Activated effector memory CD4-positive, alpha-beta T cell treated with Interleukin-2 at 50 U/mL for 16 hours (primary cell): ENCODE results near the gene AOC1.
"Not testable (repeated sequence)": the region's sequence is repeated elsewhere in the genome, so short reads cannot be mapped to it uniquely, and the experiment has no call there.

ENCODE experiments used
- DNase-seq: peaks from one replicate; pipeline ENCODE4 v3.0.0-alpha.2; 2020

The AOC1 gene

GRCh38 chr7:150898475-150899011, 46.2 kb downstream of the AOC1 start:
- DNase-seq: peak; percentile 64

DNA sequence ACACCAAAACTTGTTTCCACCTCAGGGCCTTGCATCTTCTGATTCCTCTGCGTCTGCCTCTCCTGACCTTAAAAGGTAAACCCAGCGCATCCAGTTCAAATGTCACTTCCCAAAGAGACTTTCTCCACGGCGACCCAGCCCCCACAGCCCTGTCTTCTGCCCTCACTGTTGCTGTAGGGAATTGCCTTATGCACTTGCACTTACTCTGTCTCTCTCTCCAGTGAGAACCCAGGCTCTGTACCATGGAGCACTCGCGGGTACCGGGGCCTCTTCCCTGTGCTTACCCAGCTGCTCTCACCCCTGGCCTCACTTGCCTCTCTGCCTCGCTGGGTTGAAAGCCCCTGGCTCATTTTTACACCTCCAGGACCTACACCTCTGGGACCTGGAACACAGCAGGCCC, 48.4 kb downstream of the AOC1 start:
- no peak for DNase-seq

DNA sequence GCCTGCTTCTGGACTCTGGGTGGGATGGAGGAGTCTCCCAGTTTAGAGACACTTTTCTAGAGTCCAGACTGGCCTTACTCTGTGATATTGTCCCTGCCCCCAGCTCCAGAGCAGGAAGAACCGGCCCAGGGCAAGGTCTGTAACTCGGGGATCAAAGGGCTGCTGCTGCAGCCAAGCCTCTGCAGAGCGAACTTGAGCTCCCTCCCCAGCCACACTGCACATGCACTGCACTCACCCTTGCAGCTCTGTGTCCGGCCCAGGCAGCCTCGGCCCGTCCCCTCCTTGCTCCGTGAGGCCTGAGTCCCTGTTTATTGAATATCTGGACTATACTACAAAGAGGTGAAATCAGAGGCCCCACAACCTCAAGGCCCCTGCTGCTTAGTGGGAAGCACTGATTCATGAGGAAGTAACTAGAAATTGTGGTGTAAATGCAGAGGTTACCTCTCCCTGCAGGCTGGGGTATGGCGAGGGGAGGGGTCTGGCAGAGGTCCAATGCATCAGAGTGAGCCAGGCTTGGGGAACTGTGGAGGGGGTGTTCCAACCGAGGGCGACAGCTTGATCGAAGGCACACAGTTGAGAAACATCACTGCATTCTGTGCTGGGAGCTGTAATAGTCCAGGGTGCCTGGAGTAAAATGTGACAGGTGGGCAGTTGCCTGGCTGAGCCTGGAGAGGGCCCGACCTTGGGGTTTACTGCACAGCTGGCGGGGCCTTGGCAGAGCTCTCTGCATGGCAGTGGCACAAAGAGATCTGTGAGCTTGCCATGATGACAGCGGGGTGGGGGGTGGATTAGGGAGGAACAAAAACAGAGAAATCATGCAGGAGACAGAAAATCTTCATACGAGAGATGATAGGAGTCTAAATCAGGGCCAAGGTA, 49.1 kb downstream of the AOC1 start:
- no peak for DNase-seq

GRCh38 chr7:150902078-150903033, 50.0 kb downstream of the AOC1 start:
- no peak for DNase-seq

DNA sequence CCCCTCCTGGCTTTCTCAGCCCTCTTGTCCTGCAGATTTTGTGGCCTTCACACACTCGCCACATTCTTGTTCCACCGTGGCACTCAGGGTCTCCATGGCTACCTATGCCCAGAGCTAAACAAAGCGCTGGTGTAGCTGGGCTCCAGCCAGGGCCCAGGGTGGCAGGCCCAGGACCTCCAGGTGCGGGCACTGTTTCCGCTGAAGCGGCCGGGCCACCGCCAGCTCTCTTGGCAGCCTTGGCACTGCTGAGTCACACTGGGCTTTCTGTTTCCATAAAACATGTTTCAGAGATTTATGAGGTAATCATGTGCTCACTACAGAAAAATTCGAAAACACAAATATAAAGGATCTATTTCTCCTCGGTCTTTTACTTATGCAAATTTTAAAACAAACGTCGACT, 51.3 kb downstream of the AOC1 start:
- no peak for DNase-seq

- no peak for DNase-seq
Measured at GRCh38 chr7:150904011-150904909, 51.9 kb downstream of the AOC1 start.

DNA sequence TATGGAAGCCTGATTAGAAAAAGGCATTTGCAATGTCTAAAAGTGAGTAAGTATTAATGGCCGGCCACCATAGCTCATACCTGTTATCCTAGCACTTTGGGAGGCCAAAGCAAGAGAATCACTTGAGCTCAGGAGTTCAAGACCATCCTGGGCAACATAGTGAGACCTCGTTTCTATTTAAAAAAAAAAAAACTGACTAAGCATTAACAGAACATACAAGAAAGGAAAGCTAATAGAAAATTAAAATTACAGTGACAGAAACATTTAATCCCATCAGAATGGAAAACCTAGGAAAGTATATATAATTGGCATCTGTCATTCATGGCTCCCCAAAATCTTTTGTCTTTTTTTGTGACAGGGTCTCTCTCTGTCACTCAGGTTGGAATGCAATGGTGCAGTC, 55.9 kb downstream of the AOC1 start:
- no peak for DNase-seq

- DNase-seq: peak; percentile 24
Measured at GRCh38 chr7:150909200-150909995, 57.1 kb downstream of the AOC1 start.

- not testable (repeated sequence) for DNase-seq
Measured at GRCh38 chr7:150910305-150910995, 58.1 kb downstream of the AOC1 start.

GRCh38 chr7:150910996-150911422, 58.7 kb downstream of the AOC1 start:
- DNase-seq: no peak
